Measurements from ENCODE around the gene SCN4A. TPM values are rescaled to one million over a fixed set of nuclear protein-coding genes. Genes with fewer than 3 reads are reported as not detected.
A peak's percentile ranks its signal among the peaks of the same experiment; 100 is the strongest.

The SCN4A gene
- total RNA-seq, 2 donors from 2014 or later: 0.32 to 0.37 TPM

- Mint-ChIP-seq H3K4me1 (peaks cover 7% of the 10 kb centered on the region), H3K27ac (no peak overlapping the region), H3K36me3 (ENCODE audit: low read depth) (no peaks in the 10 kb centered on the region), H3K9me3 (no peaks in the 10 kb centered on the region), H3K27me3 (no peaks in the 10 kb centered on the region), H3K4me3 (no peak overlapping the region)
- peak; percentile 56 for ATAC-seq (replicated peaks)
These were observed 11.1 kb downstream of the SCN4A start for GRCh38 chr17:63961355-63962212.

- no peak for ATAC-seq (replicated peaks)
- Mint-ChIP-seq H3K27me3 (no peaks in the 10 kb centered on the region), H3K4me1 (peaks cover 3% of the 10 kb centered on the region), H3K9me3 (no peaks in the 10 kb centered on the region), H3K36me3 (ENCODE audit: low read depth) (no peaks in the 10 kb centered on the region), H3K4me3 (no peak overlapping the region), H3K27ac (no peak overlapping the region)
These were observed 12.3 kb downstream of the SCN4A start for GRCh38 chr17:63960430-63960829.

- Mint-ChIP-seq H3K27me3 (no peaks in the 10 kb centered on the region), H3K27ac (no peak overlapping the region), H3K4me3 (no peak overlapping the region), H3K9me3 (no peaks in the 10 kb centered on the region), H3K36me3 (ENCODE audit: low read depth) (no peaks in the 10 kb centered on the region), H3K4me1 (peaks cover 3% of the 10 kb centered on the region)
- ATAC-seq (replicated peaks): no peak
These were observed 12.7 kb downstream of the SCN4A start for GRCh38 chr17:63960006-63960405.

- Mint-ChIP-seq H3K4me1 (peaks cover 12% of the 10 kb centered on the region), H3K27ac (peak overlapping the region; percentile 8), H3K9me3 (no peaks in the 10 kb centered on the region), H3K27me3 (no peaks in the 10 kb centered on the region), H3K4me3 (no peak overlapping the region), H3K36me3 (ENCODE audit: low read depth) (no peaks in the 10 kb centered on the region)
- no peak for ATAC-seq (replicated peaks)
These were observed 16.3 kb downstream of the SCN4A start for GRCh38 chr17:63956296-63956920.

DNA sequence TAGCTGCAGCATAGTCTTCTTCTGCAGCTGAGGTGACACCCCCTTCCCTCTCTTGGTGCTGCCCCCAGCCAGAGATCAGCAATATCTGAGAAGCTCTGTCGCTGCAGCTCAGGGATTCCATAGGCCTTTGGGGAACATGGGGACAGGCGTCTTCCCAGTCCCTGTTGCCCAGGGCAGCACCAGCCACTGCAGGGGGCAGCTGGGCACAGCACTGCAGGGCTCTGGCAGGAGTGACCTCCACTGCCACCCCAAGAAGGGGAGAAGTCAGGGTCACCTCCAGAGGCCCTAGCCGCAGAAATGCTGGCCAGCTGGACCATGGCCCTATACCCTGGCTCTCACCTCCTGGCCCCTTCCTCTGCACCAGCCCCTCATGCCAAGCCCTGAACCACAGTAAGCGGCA lies 16.9 kb downstream of the SCN4A start:
- H3K4me3 Mint-ChIP-seq: no peak overlapping the region

GRCh38 chr17:63955232-63955631 lies 17.5 kb downstream of the SCN4A start:
- H3K9me3 Mint-ChIP-seq: no peaks in the 10 kb centered on the region
- peaks cover 12% of the 10 kb centered on the region for H3K4me1 Mint-ChIP-seq
- peak overlapping the region; percentile 55 for H3K4me3 Mint-ChIP-seq
- H3K27ac Mint-ChIP-seq: no peak overlapping the region
- no peak for ATAC-seq (replicated peaks)
- no peaks in the 10 kb centered on the region for H3K27me3 Mint-ChIP-seq
- H3K36me3 Mint-ChIP-seq (ENCODE audit: low read depth): no peaks in the 10 kb centered on the region

More for the DNA sequence above, 16.9 kb downstream of the SCN4A start:
- Mint-ChIP-seq H3K27me3 (no peaks in the 10 kb centered on the region), H3K27ac (no peak overlapping the region), H3K4me1 (peaks cover 12% of the 10 kb centered on the region), H3K36me3 (ENCODE audit: low read depth) (no peaks in the 10 kb centered on the region), H3K9me3 (no peaks in the 10 kb centered on the region)
- ATAC-seq (replicated peaks): no peak

- H3K4me3 Mint-ChIP-seq: peak overlapping the region; percentile 55
- H3K36me3 Mint-ChIP-seq (ENCODE audit: low read depth): no peaks in the 10 kb centered on the region
- peak overlapping the region; percentile 76 for H3K27ac Mint-ChIP-seq
- peak; percentile 70 for ATAC-seq (replicated peaks)
- no peaks in the 10 kb centered on the region for H3K27me3 Mint-ChIP-seq
- peaks cover 9% of the 10 kb centered on the region for H3K4me1 Mint-ChIP-seq
- H3K9me3 Mint-ChIP-seq: no peaks in the 10 kb centered on the region
These were observed 18.2 kb downstream of the SCN4A start for GRCh38 chr17:63954402-63955063.

DNA sequence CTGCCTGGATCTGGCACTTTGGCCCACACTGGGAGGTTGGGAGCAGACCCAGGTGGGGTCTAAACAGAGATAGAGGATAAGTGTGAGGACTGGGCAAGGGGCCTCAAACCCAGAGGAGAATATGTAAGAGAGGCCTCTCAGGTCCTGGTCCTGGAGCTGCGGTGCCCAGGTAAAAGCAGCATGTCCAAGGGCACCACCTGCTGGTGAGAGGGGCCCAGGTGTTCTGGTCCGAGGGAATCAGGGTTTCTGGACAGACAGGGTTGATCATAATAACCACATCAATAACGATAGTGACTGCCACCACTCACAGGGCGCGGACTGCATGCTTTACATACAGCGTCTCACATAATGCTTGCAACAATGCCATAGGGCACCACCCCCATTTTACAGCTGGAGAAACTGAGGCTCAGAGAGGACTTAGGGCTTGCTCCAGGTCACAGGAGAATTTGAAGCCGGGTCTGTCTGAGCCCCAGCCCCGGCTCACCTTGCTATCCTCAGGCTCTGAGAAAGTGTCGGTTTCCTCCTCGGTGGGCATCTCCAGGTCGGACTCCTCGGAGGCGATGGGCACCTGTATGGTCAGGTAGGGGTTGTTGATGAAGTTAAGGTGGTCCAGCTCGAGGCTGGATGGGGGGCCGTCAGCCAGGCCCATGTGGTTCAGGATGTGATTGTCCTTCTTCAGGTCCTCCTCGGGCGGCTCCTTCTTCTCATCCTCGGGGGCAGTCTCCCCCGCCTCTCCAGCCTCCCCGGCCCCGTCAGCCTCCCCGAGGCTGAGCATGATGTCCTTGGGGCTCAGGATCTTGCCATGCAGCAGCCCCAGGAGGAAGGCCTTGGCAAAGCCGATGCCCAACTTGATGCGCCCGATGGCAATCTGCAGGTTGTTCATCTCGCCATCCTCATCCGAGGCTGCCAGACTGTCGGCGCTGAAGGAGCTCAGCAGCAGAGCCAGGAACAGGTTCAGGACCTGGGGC lies 21.5 kb downstream of the SCN4A start:
- no peaks in the 10 kb centered on the region for H3K9me3 Mint-ChIP-seq
- H3K36me3 Mint-ChIP-seq (ENCODE audit: low read depth): no peaks in the 10 kb centered on the region
- peaks cover 15% of the 10 kb centered on the region for H3K4me1 Mint-ChIP-seq
- ATAC-seq (replicated peaks): no peak
- H3K4me3 Mint-ChIP-seq: no peak overlapping the region
- no peaks in the 10 kb centered on the region for H3K27me3 Mint-ChIP-seq
- H3K27ac Mint-ChIP-seq: no peak overlapping the region

- Mint-ChIP-seq H3K27ac (no peak overlapping the region), H3K36me3 (ENCODE audit: low read depth) (no peaks in the 10 kb centered on the region), H3K4me1 (peaks cover 15% of the 10 kb centered on the region), H3K27me3 (no peaks in the 10 kb centered on the region), H3K9me3 (no peaks in the 10 kb centered on the region), H3K4me3 (no peak overlapping the region)
- ATAC-seq (replicated peaks): no peak
These were observed 23.0 kb downstream of the SCN4A start for GRCh38 chr17:63949576-63950250.

- Mint-ChIP-seq H3K36me3 (ENCODE audit: low read depth) (no peaks in the 10 kb centered on the region), H3K4me3 (no peak overlapping the region), H3K9me3 (no peaks in the 10 kb centered on the region), H3K4me1 (peaks cover 7% of the 10 kb centered on the region), H3K27me3 (no peaks in the 10 kb centered on the region), H3K27ac (no peak overlapping the region)
- no peak for ATAC-seq (replicated peaks)
These were observed 24.2 kb downstream of the SCN4A start for GRCh38 chr17:63948521-63948920.

GRCh38 chr17:63947711-63948330 lies 24.9 kb downstream of the SCN4A start:
- Mint-ChIP-seq H3K36me3 (ENCODE audit: low read depth) (no peaks in the 10 kb centered on the region), H3K4me3 (no peak overlapping the region), H3K27ac (no peak overlapping the region), H3K4me1 (peaks cover 7% of the 10 kb centered on the region), H3K27me3 (no peaks in the 10 kb centered on the region), H3K9me3 (no peaks in the 10 kb centered on the region)
- ATAC-seq (replicated peaks): no peak

- Mint-ChIP-seq H3K27ac (peak overlapping the region; percentile 75), H3K9me3 (no peaks in the 10 kb centered on the region), H3K4me3 (peak overlapping the region; percentile 75), H3K4me1 (peaks cover 7% of the 10 kb centered on the region), H3K36me3 (ENCODE audit: low read depth) (no peaks in the 10 kb centered on the region), H3K27me3 (no peaks in the 10 kb centered on the region)
- peak; percentile 95 for ATAC-seq (replicated peaks)
These were observed 26.0 kb downstream of the SCN4A start for GRCh38 chr17:63946440-63947363.
